Kidney tubule cell (primary cell): ENCODE measurements around the gene TET3.
"Not testable (repeated sequence)": the region's sequence is repeated elsewhere in the genome, so short reads cannot be mapped to it uniquely, and the experiment has no call there.

ENCODE experiments used
- DNase-seq: peaks from one replicate; pipeline ENCODE4 v3.0.0-alpha.2; 2018; ENCODE audit warnings: low spot score

TET3 gene

GRCh38 chr2:73984203-73984921 is at the start of gene TET3:
TSS of gene TET3 (plus strand) at chr2:73984910. CDS start at chr2:73986404, 1,494 bp downstream.
- peak; percentile 58 for DNase-seq

GRCh38 chr2:73935641-73936040 is 49.1 kb upstream of the TET3 start:
- no peak for DNase-seq

- DNase-seq = no peak
These were observed 47.4 kb upstream of the TET3 start for GRCh38 chr2:73937103-73937885.

GRCh38 chr2:73937899-73938298 is 46.8 kb upstream of the TET3 start:
- no peak for DNase-seq

- peak; percentile 53 for DNase-seq
These were observed 45.9 kb upstream of the TET3 start for GRCh38 chr2:73938718-73939352.

GRCh38 chr2:73939419-73939818 is 45.3 kb upstream of the TET3 start:
- DNase-seq = peak; percentile 43

GRCh38 chr2:73940066-73940465 is 44.6 kb upstream of the TET3 start:
- DNase-seq = not testable (repeated sequence)

GRCh38 chr2:73942664-73943063 is 42.0 kb upstream of the TET3 start:
- no peak for DNase-seq

- DNase-seq = no peak
These were observed 40.0 kb upstream of the TET3 start for GRCh38 chr2:73944714-73945113.

- DNase-seq = no peak
These were observed 38.5 kb upstream of the TET3 start for GRCh38 chr2:73946215-73946614.

- DNase-seq = no peak
These were observed 38.0 kb upstream of the TET3 start for GRCh38 chr2:73946666-73947065.

- DNase-seq = no peak
These were observed 37.2 kb upstream of the TET3 start for GRCh38 chr2:73947412-73948018.

GRCh38 chr2:73949802-73950201 is 34.9 kb upstream of the TET3 start:
- DNase-seq = no peak

GRCh38 chr2:73952499-73953446 is 31.9 kb upstream of the TET3 start:
- DNase-seq = peak; percentile 45

- no peak for DNase-seq
These were observed 28.4 kb upstream of the TET3 start for GRCh38 chr2:73956218-73956865.

GRCh38 chr2:73961274-73961673 is 23.4 kb upstream of the TET3 start:
- no peak for DNase-seq

- no peak for DNase-seq
These were observed 22.7 kb upstream of the TET3 start for GRCh38 chr2:73961823-73962615.

GRCh38 chr2:73962798-73963197 is 21.9 kb upstream of the TET3 start:
- no peak for DNase-seq

- DNase-seq = no peak
These were observed 21.2 kb upstream of the TET3 start for GRCh38 chr2:73963385-73964120.
